HG03442 (cell line): ENCODE data around the gene AMMECR1.
"Not testable (repeated sequence)": the region's sequence is repeated elsewhere in the genome, so short reads cannot be mapped to it uniquely, and the experiment has no call there.

Source experiments
- ATAC-seq: cut with Tn5 transposase; IDR thresholded peaks from one replicate; pipeline ENCODE4 v1.9.1; 2021; ENCODE audit warnings: mild to moderate bottlenecking, moderate library complexity; ENCODE audit not compliant: unreplicated experiment

Gene AMMECR1

GRCh38 chrX:110173192-110174175 is 144.4 kb downstream of the AMMECR1 start:
- no peak for ATAC-seq

GRCh38 chrX:110172215-110172614 is 145.7 kb downstream of the AMMECR1 start:
- ATAC-seq = peak; percentile 100

- no peak for ATAC-seq
Observed at GRCh38 chrX:110171442-110171841, 146.4 kb downstream of the AMMECR1 start.

GRCh38 chrX:110170029-110170428 is 147.9 kb downstream of the AMMECR1 start:
- ATAC-seq = no peak

DNA sequence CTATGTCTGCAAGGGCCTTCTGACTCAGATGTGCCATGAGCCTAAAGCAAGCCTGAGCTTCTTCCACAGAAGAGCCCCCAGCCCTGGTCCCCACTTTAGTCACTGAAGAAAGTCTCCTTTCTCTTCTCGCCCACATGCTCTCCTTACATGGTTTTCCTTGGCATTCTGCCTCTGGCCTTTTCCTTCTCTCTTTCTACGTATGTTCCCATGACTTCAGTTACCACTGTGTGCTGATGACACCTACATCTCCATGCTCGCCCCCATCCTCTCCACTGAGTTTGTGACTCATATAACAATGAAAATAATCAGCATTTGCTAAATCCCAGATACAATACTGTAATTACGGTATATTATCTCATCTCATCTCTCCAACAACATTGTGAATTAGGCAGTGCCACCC is 149.3 kb downstream of the AMMECR1 start:
- no peak for ATAC-seq

DNA sequence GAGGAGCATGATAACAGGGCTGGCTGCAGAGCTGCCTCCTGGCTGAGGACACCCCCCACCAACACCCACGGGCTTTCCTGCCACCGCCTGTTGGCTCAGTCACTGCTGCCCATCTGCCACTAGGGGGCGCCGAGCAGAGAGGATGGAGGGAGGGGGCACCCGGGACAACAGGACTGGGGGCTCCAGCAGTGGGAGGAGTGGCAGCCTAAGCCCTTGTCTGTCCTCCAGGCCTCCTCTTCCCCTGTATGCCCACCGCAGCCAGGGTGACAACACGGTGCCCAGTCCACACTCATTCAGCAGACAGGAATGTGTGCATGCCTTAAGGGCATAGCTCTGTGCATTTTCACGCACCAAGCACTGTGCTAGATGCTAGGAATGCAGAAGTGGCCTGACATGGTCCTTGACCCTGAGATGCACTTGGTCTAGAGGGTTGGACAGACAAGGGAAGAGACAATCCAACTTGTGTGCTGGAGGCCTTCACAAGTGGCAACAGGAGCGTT is 149.9 kb downstream of the AMMECR1 start:
- ATAC-seq = no peak

DNA sequence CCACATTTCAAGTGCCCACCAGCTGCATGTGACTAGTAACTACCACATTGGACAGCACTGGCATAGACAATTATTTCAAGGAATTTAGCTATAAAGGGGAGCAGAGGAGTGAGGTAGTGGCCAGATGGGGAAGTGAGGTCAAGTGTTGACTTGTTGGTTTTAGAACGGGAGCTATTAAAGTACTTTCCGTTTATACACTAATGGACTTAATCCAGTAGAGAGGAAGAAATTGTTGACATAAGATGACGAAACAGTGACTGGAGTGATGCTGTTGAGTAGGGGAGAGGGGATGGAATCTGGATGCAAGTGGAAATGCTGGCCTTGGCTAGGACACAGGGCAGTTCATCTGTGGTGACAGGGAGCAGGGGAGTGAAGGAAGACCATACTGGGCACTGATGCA is 154.4 kb downstream of the AMMECR1 start:
- ATAC-seq = no peak

GRCh38 chrX:110162867-110163266 is 155.0 kb downstream of the AMMECR1 start:
- no peak for ATAC-seq

- ATAC-seq = no peak
Observed at GRCh38 chrX:110162131-110162530, 155.8 kb downstream of the AMMECR1 start.

- ATAC-seq = no peak
Observed at GRCh38 chrX:110161361-110161686, 156.6 kb downstream of the AMMECR1 start.

- no peak for ATAC-seq
Observed at GRCh38 chrX:110159865-110160264, 158.0 kb downstream of the AMMECR1 start.

- ATAC-seq = peak; percentile 60
Observed at GRCh38 chrX:110159235-110159634, 158.7 kb downstream of the AMMECR1 start.

DNA sequence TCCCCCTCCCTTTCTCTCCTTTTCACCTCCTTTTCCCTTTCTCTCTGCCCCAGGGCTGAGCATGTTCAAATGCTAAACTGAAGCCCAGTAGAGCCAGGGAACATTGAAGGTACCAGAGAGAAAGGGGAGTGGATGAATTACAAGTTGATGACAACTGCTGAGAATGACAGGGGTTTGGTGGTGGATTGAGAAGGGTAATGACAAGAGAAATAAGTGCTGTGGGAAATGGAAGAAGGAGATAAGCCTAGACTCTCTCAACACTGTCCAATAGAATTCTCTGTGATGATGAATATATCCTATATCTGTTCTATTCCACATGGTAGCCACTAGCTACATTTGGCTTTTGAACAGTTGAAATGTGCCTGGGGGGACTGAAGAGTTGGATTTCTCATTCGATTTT is 160.4 kb downstream of the AMMECR1 start:
- ATAC-seq = no peak

- no peak for ATAC-seq
Observed at GRCh38 chrX:110156167-110156754, 161.6 kb downstream of the AMMECR1 start.

DNA sequence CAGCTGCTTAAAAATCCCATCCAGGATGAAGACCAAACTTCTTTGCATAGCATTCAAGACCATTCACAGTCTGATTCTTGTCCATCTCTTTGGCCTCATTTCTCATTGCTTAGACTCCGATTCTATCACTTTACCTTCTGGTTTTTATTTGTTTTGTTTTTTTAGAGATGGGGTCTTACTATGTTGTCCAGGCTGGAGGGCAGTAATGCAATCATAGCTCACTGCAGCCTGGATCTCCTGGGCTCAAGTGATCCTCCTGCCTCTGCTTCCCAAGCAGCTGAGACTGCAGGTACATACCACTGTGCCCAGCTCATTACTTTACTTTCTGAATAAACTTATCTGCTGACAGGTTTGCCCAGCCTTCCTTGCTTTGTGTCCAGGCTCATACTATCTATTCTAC is 162.1 kb downstream of the AMMECR1 start:
- ATAC-seq = no peak

GRCh38 chrX:110154328-110154727 is 163.6 kb downstream of the AMMECR1 start:
- ATAC-seq = not testable (repeated sequence)

DNA sequence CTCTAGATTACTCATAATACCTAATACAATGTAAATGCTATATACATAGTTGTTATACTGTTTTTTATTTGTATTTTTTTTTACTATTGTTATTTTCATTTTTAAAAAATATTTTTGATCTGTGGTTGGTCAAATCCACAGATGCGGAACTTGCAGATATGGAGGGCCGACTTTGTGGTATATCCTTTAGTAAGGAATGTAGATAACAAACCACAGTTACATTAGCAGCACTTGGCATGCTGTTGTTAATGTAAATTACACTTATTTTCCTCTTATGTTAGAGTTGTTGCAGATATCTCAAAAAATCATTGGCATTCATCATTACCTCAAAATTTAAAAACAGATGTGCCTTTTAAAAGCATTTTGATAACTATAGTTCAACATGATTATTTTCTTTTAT is 164.0 kb downstream of the AMMECR1 start:
- ATAC-seq = no peak

DNA sequence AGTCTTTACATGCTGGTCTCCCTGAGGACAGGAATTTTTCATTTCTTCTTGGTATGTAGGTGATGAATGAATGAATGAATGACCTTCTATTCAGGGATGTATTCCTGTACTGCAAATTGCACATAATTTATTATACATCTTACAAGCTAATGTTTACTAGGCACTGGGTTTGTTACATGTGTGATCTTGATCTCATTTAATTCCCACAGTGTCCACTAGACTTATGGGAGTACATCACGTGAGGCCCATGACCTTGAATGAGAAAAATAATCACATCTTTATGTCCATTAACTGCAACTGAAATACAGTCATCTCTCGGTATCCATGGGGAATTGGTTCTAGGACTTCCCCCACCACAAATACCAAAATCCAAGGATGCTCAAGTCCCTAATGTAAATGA is 164.6 kb downstream of the AMMECR1 start:
- ATAC-seq = no peak

- ATAC-seq = no peak
Observed at GRCh38 chrX:110146521-110146920, 171.4 kb downstream of the AMMECR1 start.

GRCh38 chrX:110145854-110146253 is 172.0 kb downstream of the AMMECR1 start:
- ATAC-seq = peak; percentile 53

- no peak for ATAC-seq
Observed at GRCh38 chrX:110145311-110145710, 172.6 kb downstream of the AMMECR1 start.
